Stomach (tissue), 19 donors: ENCODE data around the gene RUNDC1. TPM values are rescaled to one million over a fixed set of nuclear protein-coding genes. Genes with fewer than 3 reads are reported as not detected.
A peak's percentile ranks its signal among the peaks of the same experiment; 100 is the strongest.

ENCODE experiments used
- DNase-seq, 2 donors: peaks; one replicate each; pipeline versions ENCODE4 v3.0.0 to v3.0.0-alpha.2; 2013 to 2019
- H3K27ac ChIP-seq, 5 donors: fragments of 200-600 bp in 4 of 5; sonication (generic) in 4 of 5; one replicate each; pipeline ENCODE4 v1.5.1; 2013 to 2019; ENCODE audit warnings: mild to moderate bottlenecking in 1 of 5, moderate library complexity in 1 of 5
- H3K27me3 ChIP-seq, 3 donors: fragments of 200-600 bp; sonication (generic); one replicate each; pipeline ENCODE4 v1.5.1; 2017 to 2019; ENCODE audit warnings: mixed run types in 1 of 3
- H3K36me3 ChIP-seq, 4 donors: fragments of 200-600 bp; sonication (generic); 1 replicate in 3 of 4; 2 replicates in 1 of 4; pipeline ENCODE4 v1.5.1; 2016 to 2019
- H3K4me1 ChIP-seq, 4 donors: fragments of 200-600 bp; sonication (generic); one replicate each; pipeline ENCODE4 v1.5.1; 2016 to 2019
- H3K4me3 ChIP-seq, 4 donors: fragments of 200-600 bp; sonication (generic) in 3 of 4; one replicate each; pipeline ENCODE4 v1.5.1; 2016 to 2019; ENCODE audit warnings: mild to moderate bottlenecking in 1 of 4
- H3K9me3 ChIP-seq, 4 donors: fragments of 200-600 bp; sonication (generic); one replicate each; pipeline ENCODE4 v1.5.1; 2016 to 2019
- CTCF ChIP-seq, 7 experiments: fragments of 450-650 bp in 4 of 7; fragments of 200-600 bp in 3 of 7; sonication (generic) in 3 of 7; IDR thresholded peaks; one replicate each; pipeline ENCODE4 v1.5.1; 2016 to 2019; ENCODE audit warnings: antibody characterized with exemption in 7 of 7, control low read depth in 2 of 7, mild to moderate bottlenecking in 1 of 7
- EP300 ChIP-seq: sonication (generic); formaldehyde crosslinking; IDR thresholded peaks from one replicate; pipeline ENCODE4 v1.6.1; 2017; ENCODE audit warnings: antibody characterized with exemption
- POLR2A ChIP-seq, 4 donors: fragments of 450-650 bp; IDR thresholded peaks; one replicate each; pipeline ENCODE4 v1.6.1; 2016; ENCODE audit warnings: antibody characterized with exemption in 4 of 4, control low read depth in 2 of 4, mild to moderate bottlenecking in 1 of 4, moderate library complexity in 1 of 4
- POLR2AphosphoS5 ChIP-seq, 3 donors: sonication (generic); formaldehyde crosslinking; IDR thresholded peaks; one replicate each; pipeline ENCODE4 v1.6.1; 2016; ENCODE audit warnings: antibody characterized with exemption in 3 of 3
- WGBS, 5 donors: extraction: QIAGEN DNeasy Blood & Tissue Kit in 3 of 5; methylation state at CpG; one replicate each; pipeline versions ENCODE4 v1.1.5 to v1.1.7; 2013 to 2018; 5-methylcytosine and 5-hydroxymethylcytosine counted together
- intact Hi-C: fragments of 100-400 bp; cut with DNase I; formaldehyde crosslinking; loops from one replicate; pipeline ENCODE4 v1.15.1; 2023; ENCODE audit warnings: low total_unique reads
- long read RNA-seq, 10 donors: transcript quantifications; one replicate each; lab custom pipeline, GENCODE V29; 2026
- polyA plus RNA-seq, 3 donors: library from polyadenylated mRNA; stranded (reverse); fragments of 200-250 nt; gene quantifications; one replicate each; pipeline ENCODE4 v1.2.3, GENCODE V29; 2013
- total RNA-seq, 5 donors: library from RNA; depleted of rRNA; stranded (reverse); fragments of >200 nt; gene quantifications; one replicate each; pipeline versions ENCODE4 v1.1.0 to v1.2.3, GENCODE V29; 2014 to 2016
- donor health status: healthy with polysubstance abuse.
- donor health status: Bipolar disorder and iron deficiency.
- donor health status: healthy.

The RUNDC1 gene
- total RNA-seq: 10 to 100 TPM; 12.9 to 51.6 (median 15.2) TPM
- 1 to 10 TPM; 5.8 to 7.1 (median 6.6) TPM for polyA plus RNA-seq
- long read RNA-seq, donor 1, partial matches to known transcripts: 0 of 4 reads
- long read RNA-seq, donor 1, other reads (novel, unspliced or antisense): 0 of 4 reads
- long read RNA-seq, donor 2, partial matches to known transcripts: 0 of 1 reads
- long read RNA-seq, donor 2, other reads (novel, unspliced or antisense): 0 of 1 reads
- long read RNA-seq, donor 3, partial matches to known transcripts: 0 of 5 reads
- long read RNA-seq, donor 3, other reads (novel, unspliced or antisense): 0 of 5 reads
- long read RNA-seq, donor 4: 0 reads
- long read RNA-seq, donor 5, partial matches to known transcripts: 0 of 4 reads
- long read RNA-seq, donor 5, other reads (novel, unspliced or antisense): 0 of 4 reads
- long read RNA-seq, donor 6, transcript RUNDC1-203 (1 exons, 1,439 nt): minor isoform, 5 of 31 reads
- long read RNA-seq, donor 6, transcript RUNDC1-201 (5 exons, 3,828 nt): major isoform, 6 of 31 reads
- long read RNA-seq, donor 6, partial matches to known transcripts: 15 of 31 reads
- long read RNA-seq, donor 6, other reads (novel, unspliced or antisense): 5 of 31 reads
- long read RNA-seq, donor 7, partial matches to known transcripts: 0 of 3 reads
- long read RNA-seq, donor 7, other reads (novel, unspliced or antisense): 0 of 3 reads
- long read RNA-seq, donor 8, partial matches to known transcripts: 0 of 5 reads
- long read RNA-seq, donor 8, other reads (novel, unspliced or antisense): 0 of 5 reads
- long read RNA-seq, donor 9, partial matches to known transcripts: 0 of 3 reads
- long read RNA-seq, donor 9, other reads (novel, unspliced or antisense): 0 of 3 reads
- long read RNA-seq, donor 10, partial matches to known transcripts: 0 of 1 reads
- long read RNA-seq, donor 10, other reads (novel, unspliced or antisense): 0 of 1 reads

- Histone ChIP-seq H3K9me3 (no peaks in the 10 kb centered on the region), H3K4me1 (peaks cover 25 to 58% (median 46%) of the 10 kb centered on the region in 4 donors), H3K4me3 (peak within 1 kb of the TSS; percentile 83 to 97 (median 93)), H3K36me3 (peaks cover 0 to 14% (median 2%) of the 10 kb centered on the region in 4 donors), H3K27ac (peak within 1 kb of the TSS; percentile 90 to 93 (median 91)), H3K27me3 (no peaks in the 10 kb centered on the region)
- intact Hi-C loops: no loop called here
- DNase-seq: peak; percentile 97
- 0 to 1% (median 0%) methylated on average over 25 to 39 of the region's 39 CpGs for WGBS, 5 donors
- no peak for TF ChIP-seq EP300
- TF ChIP-seq POLR2A (IDR thresholded peaks at IDR 0.05): peak in 1 of 4 donors; percentile 45
- TF ChIP-seq POLR2AphosphoS5 (IDR thresholded peaks at IDR 0.05): peak; percentile 24 to 93 (median 86)
Observed at GRCh38 chr17:42980274-42980765, at the start of gene RUNDC1. Gene RUNDC1 (plus strand): TSS chr17:42980565. CDS start chr17:42980577, 12 bp downstream.

GRCh38 chr17:42937712-42938596 lies 42.4 kb upstream of the RUNDC1 start:
- intact Hi-C loops: no loop called here

DNA sequence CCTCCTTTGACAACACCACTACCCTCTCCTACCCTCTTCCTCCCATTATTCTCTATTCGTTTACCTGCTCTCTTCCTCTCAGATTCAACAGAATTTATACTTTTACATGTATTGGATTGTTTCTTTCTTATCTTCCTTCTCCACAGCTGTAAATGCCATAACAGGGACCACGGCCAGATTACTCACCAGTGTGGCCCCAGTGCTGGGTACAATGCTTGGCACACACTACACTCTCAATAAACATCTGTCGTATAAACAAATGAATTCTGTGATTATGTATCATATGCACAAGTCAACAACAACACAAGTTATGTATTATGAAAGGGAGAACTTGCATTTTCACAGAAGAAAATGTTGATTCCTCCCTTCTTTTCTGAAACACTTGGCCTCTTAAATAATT lies 36.2 kb upstream of the RUNDC1 start:
- TF ChIP-seq POLR2AphosphoS5 (IDR thresholded peaks at IDR 0.05) (no peak), CTCF (IDR thresholded peaks at IDR 0.05) (no peak)
- WGBS, 5 donors: 36 to 53% (median 40%) methylated on average over 3 of the region's 3 CpGs
- no peaks in the 10 kb centered on the region for H3K27me3 ChIP-seq
- H3K4me1 ChIP-seq: peaks cover 0 to 15% (median 0%) of the 10 kb centered on the region in 4 donors
- intact Hi-C loops: loop anchor here (5.0 kb wide), 1 partner anchor 97 kb away; no protein-coding TSS in a partner anchor
- no peak for DNase-seq
- H3K4me3 ChIP-seq: no peak overlapping the region
- H3K9me3 ChIP-seq: no peaks in the 10 kb centered on the region
- peaks cover 4 to 15% (median 13%) of the 10 kb centered on the region in 4 donors for H3K36me3 ChIP-seq
- H3K27ac ChIP-seq: no peak overlapping the region

More at GRCh38 chr17:42937712-42938596, 42.4 kb upstream of the RUNDC1 start:
- H3K27ac ChIP-seq: no peak overlapping the region
- no peak for TF ChIP-seq EP300
- TF ChIP-seq POLR2A (IDR thresholded peaks at IDR 0.05): no peak
- no peak for TF ChIP-seq POLR2AphosphoS5 (IDR thresholded peaks at IDR 0.05)
- peak in 5 of 7 experiments; percentile 23 to 60 (median 42) for TF ChIP-seq CTCF (IDR thresholded peaks at IDR 0.05)
- H3K27me3 ChIP-seq: no peaks in the 10 kb centered on the region
- H3K9me3 ChIP-seq: no peaks in the 10 kb centered on the region
- no peak overlapping the region for H3K4me3 ChIP-seq
- peak in 1 of 2 donors; percentile 82 for DNase-seq
- H3K36me3 ChIP-seq: no peaks in the 10 kb centered on the region
- peaks cover 0 to 7% (median 0%) of the 10 kb centered on the region in 4 donors for H3K4me1 ChIP-seq
- 33 to 40% (median 35%) methylated on average over 9 of the region's 9 CpGs for WGBS, 5 donors

- H3K9me3 ChIP-seq: no peaks in the 10 kb centered on the region
- no peak for DNase-seq
- no peak for TF ChIP-seq POLR2A (IDR thresholded peaks at IDR 0.05)
- TF ChIP-seq POLR2AphosphoS5 (IDR thresholded peaks at IDR 0.05): no peak
- TF ChIP-seq CTCF (IDR thresholded peaks at IDR 0.05): no peak
- TF ChIP-seq EP300: no peak
- WGBS, 5 donors: 93 to 100% (median 94%) methylated on average over 1 of the region's 1 CpG
- H3K27ac ChIP-seq: no peak overlapping the region
- no peaks in the 10 kb centered on the region for H3K27me3 ChIP-seq
- intact Hi-C loops: no loop called here
- peaks cover 17 to 41% (median 39%) of the 10 kb centered on the region in 4 donors for H3K36me3 ChIP-seq
- H3K4me1 ChIP-seq: peaks cover 0 to 15% (median 0%) of the 10 kb centered on the region in 4 donors
- no peak overlapping the region for H3K4me3 ChIP-seq
Observed at GRCh38 chr17:42946812-42947211, 33.6 kb upstream of the RUNDC1 start.
